ENCODE results near the gene EGF.
"Not testable (repeated sequence)": the region's sequence is repeated elsewhere in the genome, so short reads cannot be mapped to it uniquely, and the experiment has no call there.

Gene EGF

DNA sequence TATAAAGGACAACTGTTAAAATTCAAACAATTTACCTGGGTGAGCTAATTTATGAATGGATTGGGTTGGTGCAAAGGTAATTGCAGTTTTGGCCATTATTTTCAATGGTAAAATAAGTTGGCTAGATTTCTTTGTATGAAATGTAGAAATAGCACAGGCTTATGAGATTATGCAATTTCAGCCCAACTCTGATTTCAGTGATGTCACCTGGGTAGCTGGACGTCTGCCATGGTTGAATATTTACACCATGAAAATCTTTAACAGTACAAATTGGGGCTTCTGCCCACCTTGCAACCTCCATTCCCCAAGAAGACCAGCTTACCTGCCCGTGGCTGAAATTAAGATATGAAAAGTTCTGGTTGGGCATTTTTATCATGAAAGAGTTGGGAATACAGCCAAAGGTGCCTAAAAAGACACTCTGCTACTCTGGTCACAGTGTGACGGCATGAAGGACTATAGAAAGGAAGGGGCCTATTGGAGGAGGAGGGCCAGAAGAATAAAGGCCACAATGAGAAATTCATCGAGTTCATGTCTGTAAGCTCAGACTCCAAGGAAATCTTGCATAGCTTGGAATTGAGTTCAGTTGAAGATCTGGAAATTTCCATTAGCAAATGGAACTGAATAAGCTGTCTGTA is 29.7 kb downstream of the EGF start:
- Histone ChIP-seq H3K27me3 (ENCODE audit: control insufficient read depth, insufficient read depth, low read length) (no peaks in the 10 kb centered on the region), H3K9me3 (ENCODE audit: control insufficient read depth, insufficient read depth, low read length) (no peaks in the 10 kb centered on the region), H3K27ac (ENCODE audit: low read length) (no peak overlapping the region), H3K4me1 (ENCODE audit: control insufficient read depth, insufficient read depth, low read length) (no peaks in the 10 kb centered on the region), H3K4me3 (ENCODE audit: low read length) (no peak overlapping the region), H3K36me3 (ENCODE audit: control insufficient read depth, insufficient read depth, low read length) (no peaks in the 10 kb centered on the region)
- no CpG with 5 or more reads among the region's 4 CpGs for WGBS (ENCODE audit: insufficient coverage, insufficient read length)
- no peak for DNase-seq (ENCODE audit: low read depth, low spot score)

DNA sequence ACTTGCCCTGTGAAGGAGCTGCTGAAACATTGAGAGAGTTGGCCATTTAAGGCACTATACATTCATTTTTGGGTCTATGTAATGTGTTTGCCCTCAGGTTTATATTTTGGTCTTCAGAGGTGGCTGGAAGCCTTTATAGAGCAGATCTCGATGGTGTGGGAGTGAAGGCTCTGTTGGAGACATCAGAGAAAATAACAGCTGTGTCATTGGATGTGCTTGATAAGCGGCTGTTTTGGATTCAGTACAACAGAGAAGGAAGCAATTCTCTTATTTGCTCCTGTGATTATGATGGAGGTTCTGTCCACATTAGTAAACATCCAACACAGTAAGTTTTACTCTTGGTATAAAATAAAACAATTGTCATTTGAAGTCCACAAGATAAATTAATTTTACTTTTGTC is 31.1 kb downstream of the EGF start:
- Histone ChIP-seq H3K4me3 (ENCODE audit: low read length) (no peak overlapping the region), H3K9me3 (ENCODE audit: control insufficient read depth, insufficient read depth, low read length) (no peaks in the 10 kb centered on the region), H3K4me1 (ENCODE audit: control insufficient read depth, insufficient read depth, low read length) (no peaks in the 10 kb centered on the region), H3K27ac (ENCODE audit: low read length) (no peak overlapping the region), H3K27me3 (ENCODE audit: control insufficient read depth, insufficient read depth, low read length) (no peaks in the 10 kb centered on the region), H3K36me3 (ENCODE audit: control insufficient read depth, insufficient read depth, low read length) (no peaks in the 10 kb centered on the region)
- no CpG with 5 or more reads among the region's 2 CpGs for WGBS (ENCODE audit: insufficient coverage, insufficient read length)
- no peak for DNase-seq (ENCODE audit: low read depth, low spot score)

DNA sequence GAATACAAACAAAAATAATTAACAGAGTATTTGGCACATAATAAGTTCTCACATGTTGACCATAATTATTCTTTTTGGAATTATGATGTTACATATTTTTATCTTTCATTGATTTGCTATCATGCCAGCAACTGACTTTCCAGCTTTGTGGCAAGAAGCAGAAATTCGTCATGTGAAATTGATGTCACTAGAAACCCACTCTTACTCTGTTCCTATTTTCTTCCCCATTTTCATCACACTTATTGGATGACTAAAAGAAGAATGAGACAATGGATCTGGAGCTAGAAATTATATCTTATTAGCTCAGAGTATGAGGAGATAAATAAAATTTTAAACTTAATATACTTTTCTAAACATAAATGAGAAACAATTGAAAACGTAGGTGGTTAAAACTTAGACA is 31.9 kb downstream of the EGF start:
- H3K36me3 ChIP-seq (ENCODE audit: control insufficient read depth, insufficient read depth, low read length): no peaks in the 10 kb centered on the region
- WGBS (ENCODE audit: insufficient coverage, insufficient read length): no CpG with 5 or more reads among the region's 2 CpGs
- no peaks in the 10 kb centered on the region for H3K9me3 ChIP-seq (ENCODE audit: control insufficient read depth, insufficient read depth, low read length)
- no peaks in the 10 kb centered on the region for H3K4me1 ChIP-seq (ENCODE audit: control insufficient read depth, insufficient read depth, low read length)
- no peaks in the 10 kb centered on the region for H3K27me3 ChIP-seq (ENCODE audit: control insufficient read depth, insufficient read depth, low read length)
- no peak overlapping the region for H3K27ac ChIP-seq (ENCODE audit: low read length)
- no peak for DNase-seq (ENCODE audit: low read depth, low spot score)
- H3K4me3 ChIP-seq (ENCODE audit: low read length): no peak overlapping the region

DNA sequence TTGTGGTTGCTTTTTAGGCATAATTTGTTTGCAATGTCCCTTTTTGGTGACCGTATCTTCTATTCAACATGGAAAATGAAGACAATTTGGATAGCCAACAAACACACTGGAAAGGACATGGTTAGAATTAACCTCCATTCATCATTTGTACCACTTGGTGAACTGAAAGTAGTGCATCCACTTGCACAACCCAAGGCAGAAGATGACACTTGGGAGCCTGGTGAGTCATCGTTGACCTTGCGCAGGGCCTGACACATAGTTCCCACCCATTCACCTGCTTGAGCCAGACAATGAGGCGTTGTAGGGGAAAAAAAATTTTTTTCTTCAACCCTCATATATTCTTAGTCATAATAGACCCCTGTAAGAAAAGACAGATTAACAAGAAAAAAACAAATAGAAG is 32.4 kb downstream of the EGF start:
- H3K9me3 ChIP-seq (ENCODE audit: control insufficient read depth, insufficient read depth, low read length): no peaks in the 10 kb centered on the region
- H3K27me3 ChIP-seq (ENCODE audit: control insufficient read depth, insufficient read depth, low read length): no peaks in the 10 kb centered on the region
- DNase-seq (ENCODE audit: low read depth, low spot score): no peak
- no peaks in the 10 kb centered on the region for H3K36me3 ChIP-seq (ENCODE audit: control insufficient read depth, insufficient read depth, low read length)
- no peaks in the 10 kb centered on the region for H3K4me1 ChIP-seq (ENCODE audit: control insufficient read depth, insufficient read depth, low read length)
- no CpG with 5 or more reads among the region's 4 CpGs for WGBS (ENCODE audit: insufficient coverage, insufficient read length)
- no peak overlapping the region for H3K4me3 ChIP-seq (ENCODE audit: low read length)
- no peak overlapping the region for H3K27ac ChIP-seq (ENCODE audit: low read length)

DNA sequence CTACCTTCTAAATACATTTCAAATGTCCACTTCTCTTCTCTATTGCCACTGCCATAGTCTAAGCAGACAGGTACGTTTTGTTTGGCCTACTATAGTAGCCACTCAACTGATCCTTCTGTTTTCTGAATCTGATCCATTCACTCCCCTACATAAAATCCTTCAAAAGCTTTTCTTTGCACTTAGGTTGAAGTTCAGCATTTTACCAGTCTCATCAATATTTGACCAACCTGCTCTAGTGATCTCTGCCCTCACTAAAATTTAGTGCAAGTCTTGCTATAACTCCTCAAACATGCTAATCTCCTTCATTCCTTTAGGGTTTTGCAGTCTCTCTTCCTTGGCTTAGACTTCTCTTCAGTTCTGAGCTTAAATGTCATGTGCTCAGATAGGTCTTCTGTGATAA is 33.4 kb downstream of the EGF start:
- no peak for DNase-seq (ENCODE audit: low read depth, low spot score)
- H3K4me1 ChIP-seq (ENCODE audit: control insufficient read depth, insufficient read depth, low read length): no peaks in the 10 kb centered on the region
- no peak overlapping the region for H3K27ac ChIP-seq (ENCODE audit: low read length)
- H3K9me3 ChIP-seq (ENCODE audit: control insufficient read depth, insufficient read depth, low read length): no peaks in the 10 kb centered on the region
- H3K27me3 ChIP-seq (ENCODE audit: control insufficient read depth, insufficient read depth, low read length): no peaks in the 10 kb centered on the region
- H3K4me3 ChIP-seq (ENCODE audit: low read length): no peak overlapping the region
- WGBS (ENCODE audit: insufficient coverage, insufficient read length): no CpG with 5 or more reads among the region's 1 CpG
- no peaks in the 10 kb centered on the region for H3K36me3 ChIP-seq (ENCODE audit: control insufficient read depth, insufficient read depth, low read length)

DNA sequence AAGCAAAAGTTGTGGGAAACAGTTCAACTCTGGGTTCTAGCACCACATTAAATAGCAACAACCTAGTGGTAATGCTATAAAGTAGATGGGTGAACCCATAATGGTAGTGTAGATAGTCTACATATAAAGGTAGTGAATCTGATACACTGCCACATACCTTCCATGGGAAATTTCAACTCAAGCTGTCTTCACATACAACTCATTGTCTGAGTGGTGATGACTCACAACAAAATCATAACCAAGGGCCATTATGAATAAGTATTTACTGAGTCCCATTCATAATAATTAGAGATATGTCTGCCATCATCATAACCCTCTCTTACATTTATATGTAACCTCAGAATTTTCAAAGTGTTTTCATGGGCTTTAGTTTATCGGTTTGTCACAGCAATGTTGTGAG is 34.8 kb downstream of the EGF start:
- H3K4me3 ChIP-seq (ENCODE audit: low read length): no peak overlapping the region
- H3K27ac ChIP-seq (ENCODE audit: low read length): no peak overlapping the region
- WGBS (ENCODE audit: insufficient coverage, insufficient read length): no CpG with 5 or more reads among the region's 1 CpG
- DNase-seq (ENCODE audit: low read depth, low spot score): no peak
- no peaks in the 10 kb centered on the region for H3K36me3 ChIP-seq (ENCODE audit: control insufficient read depth, insufficient read depth, low read length)
- H3K9me3 ChIP-seq (ENCODE audit: control insufficient read depth, insufficient read depth, low read length): no peaks in the 10 kb centered on the region
- H3K4me1 ChIP-seq (ENCODE audit: control insufficient read depth, insufficient read depth, low read length): no peaks in the 10 kb centered on the region
- H3K27me3 ChIP-seq (ENCODE audit: control insufficient read depth, insufficient read depth, low read length): no peaks in the 10 kb centered on the region

DNA sequence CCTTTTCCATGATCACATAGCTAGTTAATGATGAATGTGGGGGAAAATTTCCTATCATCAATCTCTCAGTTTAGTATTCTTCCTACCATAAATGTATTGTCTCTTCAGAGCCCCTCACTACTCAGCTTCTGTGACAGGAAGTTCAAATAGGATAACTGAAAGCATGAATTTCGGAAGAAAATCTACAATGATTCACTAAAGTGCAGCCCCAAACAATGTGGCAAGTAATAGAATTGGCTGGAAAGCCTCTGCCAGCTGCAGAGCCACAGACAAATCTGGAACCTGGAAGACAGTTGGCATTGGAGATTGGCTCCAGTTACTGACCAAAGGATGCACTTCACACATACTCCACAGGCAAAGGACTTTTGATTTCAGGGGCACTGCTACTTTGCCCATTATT is 35.2 kb downstream of the EGF start:
- Histone ChIP-seq H3K36me3 (ENCODE audit: control insufficient read depth, insufficient read depth, low read length) (no peaks in the 10 kb centered on the region), H3K27me3 (ENCODE audit: control insufficient read depth, insufficient read depth, low read length) (no peaks in the 10 kb centered on the region), H3K4me3 (ENCODE audit: low read length) (no peak overlapping the region), H3K9me3 (ENCODE audit: control insufficient read depth, insufficient read depth, low read length) (no peaks in the 10 kb centered on the region), H3K27ac (ENCODE audit: low read length) (no peak overlapping the region), H3K4me1 (ENCODE audit: control insufficient read depth, insufficient read depth, low read length) (no peaks in the 10 kb centered on the region)
- no CpG with 5 or more reads among the region's 1 CpG for WGBS (ENCODE audit: insufficient coverage, insufficient read length)
- DNase-seq (ENCODE audit: low read depth, low spot score): no peak

DNA sequence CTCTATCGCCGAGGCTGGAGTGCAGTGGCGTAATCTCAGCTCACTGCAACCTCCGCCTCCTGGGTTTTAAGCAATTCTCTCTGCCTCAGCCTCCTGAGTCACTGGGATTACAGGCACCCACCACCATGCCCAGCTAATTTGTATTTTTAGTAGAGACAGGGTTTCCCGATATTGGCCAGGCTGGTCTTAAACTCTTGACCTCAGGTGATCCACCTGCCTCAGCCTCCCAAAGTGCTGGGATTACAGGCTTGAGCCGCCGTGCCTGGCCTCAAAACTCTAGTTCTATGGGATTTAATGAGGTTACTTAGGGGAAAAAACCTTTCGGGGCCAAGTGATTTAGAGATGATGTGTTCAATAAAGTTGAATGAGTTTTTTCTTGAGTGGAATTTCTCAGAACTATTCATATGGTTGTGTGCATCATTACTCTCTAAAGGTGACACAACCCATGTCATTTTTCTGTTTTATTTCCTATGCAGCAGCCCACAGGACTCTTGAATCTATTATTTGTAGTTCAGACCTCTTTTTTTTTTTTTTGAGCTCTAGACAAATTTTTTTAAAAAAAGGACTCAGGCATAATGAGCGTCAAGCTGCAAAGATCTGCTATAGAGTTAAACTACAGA is 36.5 kb downstream of the EGF start:
- H3K27ac ChIP-seq (ENCODE audit: low read length); H3K27me3 ChIP-seq (ENCODE audit: control insufficient read depth, insufficient read depth, low read length); H3K4me1 ChIP-seq (ENCODE audit: control insufficient read depth, insufficient read depth, low read length); H3K4me3 ChIP-seq (ENCODE audit: low read length); DNase-seq (ENCODE audit: low read depth, low spot score); H3K9me3 ChIP-seq (ENCODE audit: control insufficient read depth, insufficient read depth, low read length); H3K36me3 ChIP-seq (ENCODE audit: control insufficient read depth, insufficient read depth, low read length): not testable (repeated sequence)
- no CpG with 5 or more reads among the region's 9 CpGs for WGBS (ENCODE audit: insufficient coverage, insufficient read length)

DNA sequence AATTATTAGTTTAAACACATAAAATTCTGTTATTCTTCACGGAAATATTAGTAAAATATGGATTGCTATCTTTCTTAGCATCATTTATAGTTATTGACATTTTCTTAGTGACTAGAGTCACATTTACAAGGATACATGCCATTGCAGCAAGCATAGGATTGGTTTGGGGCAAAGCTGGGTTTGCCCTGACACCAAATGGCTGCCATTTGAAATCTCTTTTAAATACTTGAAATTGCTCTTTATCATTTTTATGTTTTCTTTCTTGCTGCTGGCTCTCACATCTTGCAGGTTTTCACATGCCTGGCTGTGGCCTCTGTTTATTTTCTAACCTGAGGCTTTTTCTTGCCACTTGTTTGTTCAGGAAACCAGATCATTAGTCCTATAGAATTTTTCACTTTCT is 39.9 kb downstream of the EGF start:
- no CpG with 5 or more reads among the region's 1 CpG for WGBS (ENCODE audit: insufficient coverage, insufficient read length)
- Histone ChIP-seq H3K4me1 (ENCODE audit: control insufficient read depth, insufficient read depth, low read length) (no peaks in the 10 kb centered on the region), H3K4me3 (ENCODE audit: low read length) (no peak overlapping the region), H3K27ac (ENCODE audit: low read length) (no peak overlapping the region), H3K27me3 (ENCODE audit: control insufficient read depth, insufficient read depth, low read length) (no peaks in the 10 kb centered on the region), H3K9me3 (ENCODE audit: control insufficient read depth, insufficient read depth, low read length) (no peaks in the 10 kb centered on the region), H3K36me3 (ENCODE audit: control insufficient read depth, insufficient read depth, low read length) (no peaks in the 10 kb centered on the region)
- DNase-seq (ENCODE audit: low read depth, low spot score): no peak

DNA sequence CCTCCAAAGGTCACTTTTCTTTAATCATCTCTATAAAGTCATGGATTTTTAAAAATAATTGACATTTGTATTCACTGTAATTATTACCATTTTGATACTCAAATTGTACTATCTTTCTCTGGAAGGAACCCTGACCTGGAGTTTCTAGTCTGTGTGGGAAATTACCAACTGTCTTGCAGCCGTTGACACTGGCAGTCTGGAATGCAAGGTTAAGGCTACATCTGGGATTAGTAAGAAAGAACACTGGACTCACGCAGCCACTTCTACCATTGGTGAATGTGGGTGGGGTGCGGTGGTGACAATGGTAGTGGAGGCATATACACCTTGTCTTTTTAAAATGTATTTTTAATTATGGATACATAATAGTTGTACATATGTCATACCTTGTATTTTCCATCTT is 40.9 kb downstream of the EGF start:
- no peaks in the 10 kb centered on the region for H3K4me1 ChIP-seq (ENCODE audit: control insufficient read depth, insufficient read depth, low read length)
- H3K4me3 ChIP-seq (ENCODE audit: low read length): no peak overlapping the region
- no peaks in the 10 kb centered on the region for H3K36me3 ChIP-seq (ENCODE audit: control insufficient read depth, insufficient read depth, low read length)
- no peaks in the 10 kb centered on the region for H3K27me3 ChIP-seq (ENCODE audit: control insufficient read depth, insufficient read depth, low read length)
- DNase-seq (ENCODE audit: low read depth, low spot score): no peak
- no CpG with 5 or more reads among the region's 3 CpGs for WGBS (ENCODE audit: insufficient coverage, insufficient read length)
- H3K9me3 ChIP-seq (ENCODE audit: control insufficient read depth, insufficient read depth, low read length): no peaks in the 10 kb centered on the region
- H3K27ac ChIP-seq (ENCODE audit: low read length): no peak overlapping the region

DNA sequence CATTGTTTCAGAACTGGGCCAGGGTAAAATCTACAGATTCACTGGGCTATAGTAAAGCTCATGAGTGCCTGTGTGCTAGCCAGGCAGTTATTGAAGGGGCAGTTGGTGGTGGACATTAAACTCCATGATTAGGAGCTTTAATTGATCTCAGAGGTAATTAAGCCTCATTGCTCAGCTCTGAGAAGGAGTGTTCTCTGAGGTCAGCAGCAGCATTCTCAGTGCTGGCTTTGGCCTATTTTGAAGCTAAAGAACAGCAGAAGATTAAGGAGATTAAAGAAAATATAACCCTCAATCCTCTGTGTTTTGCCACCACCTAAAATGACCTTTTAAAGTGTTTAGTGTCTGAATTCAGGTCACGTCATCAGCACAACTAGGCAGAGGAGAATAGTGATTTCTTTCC is 42.5 kb downstream of the EGF start:
- Histone ChIP-seq H3K36me3 (ENCODE audit: control insufficient read depth, insufficient read depth, low read length) (no peaks in the 10 kb centered on the region), H3K27ac (ENCODE audit: low read length) (no peak overlapping the region), H3K4me1 (ENCODE audit: control insufficient read depth, insufficient read depth, low read length) (no peaks in the 10 kb centered on the region), H3K9me3 (ENCODE audit: control insufficient read depth, insufficient read depth, low read length) (no peaks in the 10 kb centered on the region), H3K27me3 (ENCODE audit: control insufficient read depth, insufficient read depth, low read length) (no peaks in the 10 kb centered on the region), H3K4me3 (ENCODE audit: low read length) (no peak overlapping the region)
- no CpG with 5 or more reads among the region's 1 CpG for WGBS (ENCODE audit: insufficient coverage, insufficient read length)
- no peak for DNase-seq (ENCODE audit: low read depth, low spot score)

Measured in iPS DF 6.9 (cell line).